Lung (tissue), 12 donors: ENCODE data around the gene SIN3B. TPM values are rescaled to one million over a fixed set of nuclear protein-coding genes. Genes with fewer than 3 reads are reported as not detected.

ENCODE experiments used
- ATAC-seq: fragments of 200-7000 bp; cut with Tn5 transposase; one replicate; pipeline ENCODE4 v1.9.1; 2020; ENCODE audit warnings: moderate number of reproducible peaks; ENCODE audit not compliant: insufficient read depth, low FRiP score
- DNase-seq, 3 donors: peaks; one replicate each; pipeline ENCODE4 v3.0.0-alpha.2; 2013 to 2017
- H3K27ac ChIP-seq, 2 donors: one replicate each; pipeline ENCODE4 v1.5.1; 2013; ENCODE audit warnings: mild to moderate bottlenecking in 2 of 2, moderate library complexity in 2 of 2, control low read depth in 1 of 2, inconsistent platforms in 1 of 2, low read depth in 1 of 2, low read length in 1 of 2
- H3K27me3 ChIP-seq, 3 donors: one replicate each; pipeline ENCODE4 v1.5.1; 2013; ENCODE audit warnings: low read length in 2 of 3; ENCODE audit not compliant: control insufficient read depth in 3 of 3, insufficient read depth in 3 of 3
- H3K36me3 ChIP-seq, 4 donors: one replicate each; pipeline ENCODE4 v1.5.1; 2013; ENCODE audit warnings: low read length in 4 of 4, mild to moderate bottlenecking in 1 of 4, moderate library complexity in 1 of 4; ENCODE audit not compliant: control insufficient read depth in 4 of 4, insufficient read depth in 4 of 4
- H3K4me1 ChIP-seq, 5 donors: one replicate each; pipeline ENCODE4 v1.5.1; 2013; ENCODE audit warnings: low read length in 5 of 5, mild to moderate bottlenecking in 2 of 5, moderate library complexity in 1 of 5; ENCODE audit not compliant: control insufficient read depth in 5 of 5, insufficient read depth in 5 of 5
- H3K4me3 ChIP-seq: one replicate; pipeline ENCODE4 v1.5.1; 2013; ENCODE audit warnings: mild to moderate bottlenecking, control low read depth, moderate library complexity
- H3K9ac ChIP-seq, 2 donors: one replicate each; pipeline ENCODE4 v1.5.1; 2013; ENCODE audit warnings: low read length in 2 of 2, control low read depth in 1 of 2; ENCODE audit not compliant: insufficient read depth in 1 of 2
- H3K9me3 ChIP-seq, 4 donors: one replicate each; pipeline ENCODE4 v1.5.1; 2013; ENCODE audit warnings: low read length in 3 of 4, mild to moderate bottlenecking in 1 of 4, moderate library complexity in 1 of 4; ENCODE audit not compliant: control insufficient read depth in 4 of 4, insufficient read depth in 3 of 4
- WGBS, 2 donors: extraction: QIAGEN DNeasy Blood & Tissue Kit; methylation state at CpG; one replicate each; pipeline ENCODE4 v1.1.7; 2013; 5-methylcytosine and 5-hydroxymethylcytosine counted together
- polyA plus RNA-seq, 2 donors: library from polyadenylated mRNA; stranded (reverse); fragments of 200-250 nt; gene quantifications; one replicate each; pipeline ENCODE4 v1.2.1, GENCODE V29; 2013
- total RNA-seq, 2 donors: library from RNA; depleted of rRNA in 1 of 2; stranded (reverse); fragments of >200 nt in 1 of 2; gene quantifications; one replicate each; pipeline ENCODE4 v1.2.1, GENCODE V29; 2014 to 2021
- TF ChIP-seq, protein P1 (sequence below): IDR thresholded peaks from 2 replicates; pipeline ENCODE4 v1.5.1; 2012; ENCODE audit warnings: mild to moderate bottlenecking; ENCODE audit errors: control extremely low read depth, extremely low read depth
- donor health status: control.
- donor health status: control.
- donor health status: Bipolar disorder and iron deficiency.
- donor health status: healthy.
- donor health status: DM: yes; HTN: yes; CAD: no.

SIN3B gene
- total and polyA plus RNA-seq, 4 donors, result 29.5 to 63.9 (median 54.5) TPM

- H3K27me3 ChIP-seq, result no peaks in the 10 kb centered on the region
- TF ChIP-seq, protein P1, sequence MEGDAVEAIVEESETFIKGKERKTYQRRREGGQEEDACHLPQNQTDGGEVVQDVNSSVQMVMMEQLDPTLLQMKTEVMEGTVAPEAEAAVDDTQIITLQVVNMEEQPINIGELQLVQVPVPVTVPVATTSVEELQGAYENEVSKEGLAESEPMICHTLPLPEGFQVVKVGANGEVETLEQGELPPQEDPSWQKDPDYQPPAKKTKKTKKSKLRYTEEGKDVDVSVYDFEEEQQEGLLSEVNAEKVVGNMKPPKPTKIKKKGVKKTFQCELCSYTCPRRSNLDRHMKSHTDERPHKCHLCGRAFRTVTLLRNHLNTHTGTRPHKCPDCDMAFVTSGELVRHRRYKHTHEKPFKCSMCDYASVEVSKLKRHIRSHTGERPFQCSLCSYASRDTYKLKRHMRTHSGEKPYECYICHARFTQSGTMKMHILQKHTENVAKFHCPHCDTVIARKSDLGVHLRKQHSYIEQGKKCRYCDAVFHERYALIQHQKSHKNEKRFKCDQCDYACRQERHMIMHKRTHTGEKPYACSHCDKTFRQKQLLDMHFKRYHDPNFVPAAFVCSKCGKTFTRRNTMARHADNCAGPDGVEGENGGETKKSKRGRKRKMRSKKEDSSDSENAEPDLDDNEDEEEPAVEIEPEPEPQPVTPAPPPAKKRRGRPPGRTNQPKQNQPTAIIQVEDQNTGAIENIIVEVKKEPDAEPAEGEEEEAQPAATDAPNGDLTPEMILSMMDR, result no peak
- H3K9me3 ChIP-seq, result no peaks in the 10 kb centered on the region
- no peak overlapping the region for H3K4me3 ChIP-seq
- peaks cover 0 to 7% (median 0%) of the 10 kb centered on the region in 5 donors for H3K4me1 ChIP-seq
- H3K27ac ChIP-seq, result peak overlapping the region in 1 of 2 donors; percentile 1
- peaks cover 22 to 72% (median 32%) of the 10 kb centered on the region in 4 donors for H3K36me3 ChIP-seq
- DNase-seq (no peak), ATAC-seq (no peak)
- H3K9ac ChIP-seq, result no peak overlapping the region
- 95 to 96% methylated on average over 20 of the region's 20 CpGs for WGBS, 2 donors
Measured at GRCh38 chr19:16868423-16869130, 39.4 kb downstream of the SIN3B start.

DNA sequence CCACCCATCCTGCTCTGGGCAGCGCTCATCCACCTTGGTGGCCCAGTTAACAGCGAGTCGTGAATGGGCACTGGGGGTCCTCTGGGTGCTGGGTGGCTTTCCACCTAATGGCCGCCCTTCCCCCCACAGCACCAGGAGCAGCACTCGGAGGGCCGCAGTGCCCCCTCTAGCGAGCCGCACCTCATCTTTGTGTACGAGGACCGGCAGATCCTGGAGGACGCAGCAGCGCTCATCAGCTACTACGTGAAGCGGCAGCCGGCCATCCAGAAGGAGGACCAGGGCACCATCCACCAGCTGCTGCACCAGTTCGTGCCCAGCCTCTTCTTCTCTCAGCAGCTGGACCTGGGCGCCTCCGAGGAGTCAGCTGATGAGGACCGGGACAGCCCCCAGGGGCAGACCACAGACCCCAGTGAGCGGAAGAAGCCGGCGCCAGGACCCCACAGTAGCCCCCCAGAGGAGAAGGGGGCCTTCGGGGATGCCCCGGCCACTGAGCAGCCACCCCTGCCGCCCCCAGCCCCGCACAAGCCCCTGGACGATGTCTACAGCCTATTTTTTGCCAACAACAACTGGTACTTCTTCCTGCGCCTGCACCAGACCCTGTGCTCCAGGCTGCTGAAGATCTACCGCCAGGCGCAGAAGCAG, 40.3 kb downstream of the SIN3B start:
- DNase-seq, result no peak
- Histone ChIP-seq H3K36me3 (peaks cover 21 to 72% (median 34%) of the 10 kb centered on the region in 4 donors), H3K9me3 (no peaks in the 10 kb centered on the region), H3K9ac (no peak overlapping the region), H3K27me3 (no peaks in the 10 kb centered on the region), H3K4me1 (peaks cover 0 to 8% (median 0%) of the 10 kb centered on the region in 5 donors), H3K27ac (no peak overlapping the region), H3K4me3 (no peak overlapping the region)
- TF ChIP-seq, protein P1, result no peak
- WGBS, 2 donors, result 97 to 99% methylated on average over 30 of the region's 30 CpGs
- no peak for ATAC-seq

DNA sequence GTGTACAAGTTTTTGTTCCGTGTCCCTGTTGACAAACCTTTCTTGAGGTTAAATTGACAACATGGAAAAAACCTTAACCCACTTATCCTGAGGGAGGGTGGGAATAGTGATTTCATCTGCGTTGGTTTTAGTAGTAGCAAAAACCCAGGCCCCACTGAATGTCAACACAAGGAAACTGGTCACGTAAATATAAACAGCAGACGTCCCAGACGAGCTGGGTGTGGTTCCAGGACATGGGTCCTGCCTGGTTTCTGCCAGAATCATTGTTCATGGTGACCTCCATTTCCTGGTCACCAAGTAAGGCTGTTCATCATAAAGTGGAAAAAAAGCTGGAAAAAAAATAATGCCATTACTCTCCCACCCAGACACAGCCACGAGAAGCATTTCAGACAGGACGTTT, 42.7 kb downstream of the SIN3B start:
- TF ChIP-seq, protein P1, result no peak
- ATAC-seq (no peak), DNase-seq (peak in 2 of 3 donors; percentile 19 to 63)
- H3K9me3 ChIP-seq, result peaks cover 0 to 2% (median 0%) of the 10 kb centered on the region in 4 donors
- no peak overlapping the region for H3K4me3 ChIP-seq
- WGBS, 2 donors, result 62 to 72% methylated on average over 7 of the region's 7 CpGs
- H3K9ac ChIP-seq, result no peak overlapping the region
- peaks cover 0 to 19% (median 0%) of the 10 kb centered on the region in 5 donors for H3K4me1 ChIP-seq
- H3K36me3 ChIP-seq, result peaks cover 10 to 68% (median 23%) of the 10 kb centered on the region in 4 donors
- H3K27ac ChIP-seq, result peak overlapping the region; percentile 42 to 78
- H3K27me3 ChIP-seq, result no peaks in the 10 kb centered on the region
